NB4 (cell line): ENCODE measurements around the gene CFD.
"Not testable (repeated sequence)": the region's sequence is repeated elsewhere in the genome, so short reads cannot be mapped to it uniquely, and the experiment has no call there.

Experiments
- DNase-seq: peaks from one replicate; pipeline ENCODE4 v3.0.0; 2010; ENCODE audit warnings: low read depth
- H3K4me3 ChIP-seq: one replicate; pipeline ENCODE4 v1.5.1; 2011; ENCODE audit warnings: mild to moderate bottlenecking, low read depth, low read length, moderate library complexity
- CTCF ChIP-seq: IDR thresholded peaks from one replicate; pipeline ENCODE4 v1.5.1; 2012; ENCODE audit warnings: low read depth, low read length
- MAX ChIP-seq: IDR thresholded peaks from 2 replicates; pipeline ENCODE4 v1.6.1; 2011; ENCODE audit warnings: low read depth, low read length
- MYC ChIP-seq: IDR thresholded peaks from 2 replicates; pipeline ENCODE4 v1.6.1; 2011; ENCODE audit warnings: low read depth, low read length
- POLR2A ChIP-seq: IDR thresholded peaks from 2 replicates; pipeline ENCODE4 v1.6.1; 2011; ENCODE audit warnings: mild to moderate bottlenecking; ENCODE audit not compliant: insufficient read length; ENCODE audit errors: extremely low read depth

The CFD gene

GRCh38 chr19:816500-816857 lies 43.0 kb upstream of the CFD start:
- H3K4me3 ChIP-seq, result no peak overlapping the region
- no peak for DNase-seq
- TF ChIP-seq POLR2A (no peak), CTCF (no peak), MAX (no peak), MYC (no peak)

- H3K4me3 ChIP-seq, result peak overlapping the region; percentile 74
Measured at GRCh38 chr19:820212-820611, 39.3 kb upstream of the CFD start.

GRCh38 chr19:821231-821824 lies 38.1 kb upstream of the CFD start:
- DNase-seq, result no peak
- TF ChIP-seq MAX (no peak), MYC (no peak), POLR2A (no peak), CTCF (no peak)
- H3K4me3 ChIP-seq, result peak overlapping the region; percentile 74

More at GRCh38 chr19:820212-820611, 39.3 kb upstream of the CFD start:
- DNase-seq, result not testable (repeated sequence)

- peak; percentile 75 for DNase-seq
- H3K4me3 ChIP-seq, result peak within 1 kb of the TSS; percentile 74
- TF ChIP-seq POLR2A (peak; percentile 14), MAX (no peak)
Measured at GRCh38 chr19:821825-822503, 37.5 kb upstream of the CFD start, which contains the start of gene PLPPR3. Gene PLPPR3, minus strand, starts transcription at chr19:821955. Its CDS starts 396 bp downstream, at chr19:821559.

- TF ChIP-seq POLR2A (peak; percentile 46), MYC (peak; percentile 58; the same call in 1 of the 2 replicates), CTCF (no peak), MAX (peak; percentile 31)
- peak overlapping the region; percentile 51 for H3K4me3 ChIP-seq
- DNase-seq, result peak; percentile 83
Measured at GRCh38 chr19:823565-824121, 35.8 kb upstream of the CFD start.

- H3K4me3 ChIP-seq, result peak overlapping the region; percentile 46
- peak; percentile 38; the same call in 1 of the 2 replicates for TF ChIP-seq MYC
- TF ChIP-seq POLR2A, result peak; percentile 55
- TF ChIP-seq CTCF, result no peak
- TF ChIP-seq MAX, result 0 out of 2 replicates have a peak, but pooled peaks have one; percentile 29
- DNase-seq, result peak; percentile 78
Measured at GRCh38 chr19:824885-825284, 34.6 kb upstream of the CFD start.
